HK-2 (cell line): ENCODE measurements around the gene CRB3.
"Not testable (repeated sequence)": the region's sequence is repeated elsewhere in the genome, so short reads cannot be mapped to it uniquely, and the experiment has no call there.

Experiments
- DNase-seq: peaks from one replicate; pipeline ENCODE4 v3.0.0-alpha.2; 2018; ENCODE audit not compliant: unreplicated experiment

CRB3 gene

DNA sequence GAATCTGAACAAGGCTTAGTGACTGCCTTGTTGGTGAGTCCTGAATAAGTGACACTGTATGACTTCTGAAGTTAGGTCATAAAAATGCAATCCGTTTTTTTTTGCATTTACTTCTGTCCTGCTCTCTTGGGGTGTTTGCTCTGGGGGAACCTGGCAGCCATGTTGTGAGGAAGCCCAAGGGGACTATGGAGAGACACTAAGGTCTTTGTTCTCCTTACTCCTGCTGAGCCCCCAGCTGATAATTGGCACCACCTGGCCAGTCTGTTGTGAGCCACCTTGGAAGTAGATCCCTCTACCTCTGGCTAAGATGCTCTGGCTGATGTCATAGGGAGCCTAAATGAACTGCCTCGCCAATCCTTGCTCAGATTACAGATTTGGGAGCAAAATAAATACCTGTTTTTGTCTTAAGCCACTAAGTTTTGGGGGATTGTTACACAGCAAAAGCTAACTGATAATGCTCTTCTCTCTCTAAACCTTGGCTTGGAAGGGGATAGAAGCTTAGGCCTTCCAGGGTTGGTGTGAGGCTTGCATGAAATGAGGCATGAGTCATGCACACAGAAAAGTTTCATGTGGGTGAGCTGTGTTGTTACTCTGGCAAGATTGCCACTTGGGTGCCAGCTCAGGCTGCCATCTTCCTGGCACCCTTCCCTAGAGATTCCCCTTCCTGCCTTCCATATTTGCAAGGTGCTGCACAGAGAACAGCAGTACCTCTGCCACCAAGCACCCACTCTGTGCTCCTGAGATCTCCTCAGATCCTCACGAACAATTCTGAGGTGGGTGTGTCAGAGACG, 27.9 kb downstream of the CRB3 start:
- no peak for DNase-seq

DNA sequence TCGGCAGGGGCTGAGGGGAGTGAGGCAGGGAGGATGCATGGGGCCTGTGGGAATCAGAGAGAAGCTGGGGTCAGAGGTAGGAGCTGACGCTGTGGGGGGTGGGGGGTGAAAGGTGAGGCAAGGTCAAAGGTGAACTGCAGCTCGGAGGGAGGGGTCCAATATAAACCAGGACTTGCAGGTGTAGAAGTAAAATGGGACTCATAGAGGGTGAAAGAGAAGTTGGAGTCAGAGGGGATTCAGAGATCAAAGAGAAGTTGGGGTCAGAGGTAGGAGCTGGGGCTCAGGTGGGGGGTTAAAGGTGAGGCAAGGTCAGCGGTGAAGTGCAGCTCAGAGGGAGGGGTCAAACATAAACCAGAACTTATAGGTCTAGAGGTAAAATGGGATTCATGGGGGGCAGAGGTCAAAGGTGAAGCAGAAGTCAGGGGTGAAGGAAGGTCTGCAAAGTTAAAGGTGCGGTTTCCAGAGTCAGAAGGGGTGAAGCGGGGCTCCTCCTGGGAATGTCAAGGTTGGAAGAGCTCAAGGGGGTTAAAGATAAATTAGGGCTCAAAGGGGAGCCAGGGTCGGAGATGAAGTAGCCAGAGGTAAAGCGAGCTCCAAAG, 30.5 kb downstream of the CRB3 start:
- DNase-seq: no peak

DNA sequence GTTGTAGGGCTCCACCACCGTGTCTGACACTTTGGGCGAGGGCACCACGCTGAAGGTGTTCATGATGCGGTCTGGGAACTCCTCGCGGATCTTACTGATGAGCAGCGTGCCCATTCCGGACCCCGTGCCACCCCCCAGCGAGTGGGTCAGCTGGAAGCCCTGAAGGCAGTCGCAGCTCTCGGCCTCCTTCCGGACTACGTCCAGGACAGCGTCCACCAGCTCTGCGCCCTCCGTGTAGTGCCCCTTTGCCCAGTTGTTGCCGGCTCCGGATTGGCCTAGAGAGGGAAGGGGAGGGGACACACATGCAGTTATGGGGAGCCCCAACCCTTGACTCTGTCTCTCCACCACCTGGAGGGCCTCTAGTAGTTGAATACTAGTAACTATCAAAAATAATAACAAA, 31.9 kb downstream of the CRB3 start:
- no peak for DNase-seq

DNA sequence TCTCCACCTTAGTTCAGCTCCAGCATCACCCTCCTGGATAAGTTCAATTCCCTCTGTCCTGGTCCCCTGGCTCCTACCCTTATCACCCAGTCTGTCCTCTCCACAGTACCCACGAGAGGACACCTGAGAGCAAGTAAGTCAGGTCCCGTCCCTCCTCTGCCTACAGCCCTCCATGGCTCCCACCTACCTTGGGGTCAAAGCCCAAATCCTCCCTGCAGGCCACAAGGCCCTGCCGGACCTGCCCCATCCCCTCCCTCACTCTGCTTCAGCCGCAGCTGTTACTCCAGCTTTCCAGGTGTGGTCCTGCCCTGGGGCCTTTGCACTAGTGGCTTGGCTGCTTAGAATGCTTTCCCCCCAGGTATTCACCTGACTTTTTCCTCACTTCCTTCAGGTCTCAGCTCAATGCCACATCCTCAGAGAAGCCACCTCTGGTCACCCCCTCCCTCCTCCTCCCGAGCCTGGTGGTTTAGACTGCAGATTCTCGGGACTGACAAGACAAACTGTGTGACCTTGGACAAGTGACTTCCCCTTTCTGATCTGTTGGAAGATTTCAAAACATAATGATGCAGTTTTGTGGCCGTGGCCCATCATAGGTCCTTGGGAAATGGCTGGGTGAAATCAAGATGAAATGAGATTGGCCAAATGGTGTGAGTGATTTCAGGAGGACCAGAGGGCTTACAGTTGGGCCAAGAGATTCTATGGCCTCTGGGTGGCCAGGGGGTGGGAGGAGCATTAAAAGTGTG, 34.4 kb downstream of the CRB3 start:
- DNase-seq: no peak

DNA sequence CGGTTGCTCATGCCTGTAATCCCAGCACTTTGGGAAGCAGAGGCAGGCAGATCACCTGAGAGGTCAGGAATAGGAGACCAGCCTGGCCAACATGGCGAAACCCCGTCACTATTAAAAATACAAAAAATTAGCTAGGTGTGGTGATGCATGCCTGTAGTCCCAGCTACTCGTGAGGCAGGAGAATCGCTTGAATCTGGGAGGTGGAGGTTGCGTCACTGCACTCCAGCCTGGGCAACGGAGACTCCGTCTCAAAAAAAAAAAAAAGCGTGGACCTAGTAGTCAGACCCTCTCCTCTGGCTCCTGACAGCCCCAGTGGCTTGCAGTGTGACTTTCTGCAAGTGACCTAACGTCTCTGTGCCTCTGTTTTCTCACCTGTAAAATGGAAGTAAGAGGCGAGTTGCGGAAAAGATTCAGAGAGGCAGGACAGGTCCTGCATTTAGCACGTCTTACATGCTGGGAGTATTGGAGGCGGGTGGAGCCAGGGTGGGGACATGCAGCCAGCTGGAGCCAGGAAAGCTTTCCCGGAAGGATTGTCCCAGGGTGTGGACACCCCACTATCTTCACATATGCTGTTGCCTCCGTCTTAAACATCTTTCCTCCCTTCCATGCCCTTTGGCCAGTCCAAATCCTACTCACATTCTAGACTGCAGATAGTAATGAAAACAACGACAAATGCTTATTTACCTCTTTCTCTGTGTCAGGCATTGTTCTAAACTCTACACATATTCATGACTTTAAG, 35.1 kb downstream of the CRB3 start:
- no peak for DNase-seq

DNA sequence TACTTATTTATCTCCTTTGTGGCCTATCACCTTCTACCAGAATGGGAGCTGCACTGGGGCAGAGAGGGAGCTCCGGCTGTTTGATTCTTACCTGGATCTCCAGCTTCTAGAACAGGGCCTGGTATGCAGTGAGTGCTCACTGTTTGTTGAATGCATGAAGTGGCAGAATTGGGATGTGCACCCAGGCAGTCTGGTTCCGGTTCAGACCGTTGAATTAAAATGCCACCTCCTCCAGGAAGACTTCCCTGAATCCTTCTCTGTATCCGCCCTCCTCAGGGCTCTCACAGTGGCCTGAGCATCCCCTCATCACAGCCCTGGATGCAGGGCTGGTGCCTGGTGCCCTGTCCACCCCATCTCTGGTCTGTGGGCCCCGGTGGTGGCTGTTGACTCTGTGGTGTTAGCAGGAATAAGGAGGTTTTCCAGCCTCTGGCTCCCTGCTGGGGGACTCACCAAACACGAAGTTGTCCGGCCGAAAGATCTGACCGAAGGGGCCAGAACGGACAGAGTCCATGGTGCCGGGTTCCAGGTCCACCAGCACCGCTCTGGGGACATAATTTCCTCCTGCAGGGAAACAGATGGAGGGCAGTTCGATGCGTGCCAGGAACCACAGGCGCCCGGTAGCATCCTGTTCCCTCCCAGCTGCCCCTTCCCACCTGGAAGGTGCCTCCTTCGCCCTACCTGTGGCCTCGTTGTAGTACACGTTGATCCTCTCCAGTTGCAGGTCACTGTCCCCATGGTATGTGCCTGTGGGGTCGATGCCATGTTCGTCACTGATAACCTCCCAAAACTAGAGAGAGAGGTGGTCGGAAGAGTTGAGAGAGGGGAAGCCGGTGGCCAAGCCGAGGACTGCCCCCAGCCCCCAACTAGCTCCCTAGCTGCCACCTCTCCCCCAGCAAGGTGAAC, 37.0 kb downstream of the CRB3 start:
- no peak for DNase-seq

DNA sequence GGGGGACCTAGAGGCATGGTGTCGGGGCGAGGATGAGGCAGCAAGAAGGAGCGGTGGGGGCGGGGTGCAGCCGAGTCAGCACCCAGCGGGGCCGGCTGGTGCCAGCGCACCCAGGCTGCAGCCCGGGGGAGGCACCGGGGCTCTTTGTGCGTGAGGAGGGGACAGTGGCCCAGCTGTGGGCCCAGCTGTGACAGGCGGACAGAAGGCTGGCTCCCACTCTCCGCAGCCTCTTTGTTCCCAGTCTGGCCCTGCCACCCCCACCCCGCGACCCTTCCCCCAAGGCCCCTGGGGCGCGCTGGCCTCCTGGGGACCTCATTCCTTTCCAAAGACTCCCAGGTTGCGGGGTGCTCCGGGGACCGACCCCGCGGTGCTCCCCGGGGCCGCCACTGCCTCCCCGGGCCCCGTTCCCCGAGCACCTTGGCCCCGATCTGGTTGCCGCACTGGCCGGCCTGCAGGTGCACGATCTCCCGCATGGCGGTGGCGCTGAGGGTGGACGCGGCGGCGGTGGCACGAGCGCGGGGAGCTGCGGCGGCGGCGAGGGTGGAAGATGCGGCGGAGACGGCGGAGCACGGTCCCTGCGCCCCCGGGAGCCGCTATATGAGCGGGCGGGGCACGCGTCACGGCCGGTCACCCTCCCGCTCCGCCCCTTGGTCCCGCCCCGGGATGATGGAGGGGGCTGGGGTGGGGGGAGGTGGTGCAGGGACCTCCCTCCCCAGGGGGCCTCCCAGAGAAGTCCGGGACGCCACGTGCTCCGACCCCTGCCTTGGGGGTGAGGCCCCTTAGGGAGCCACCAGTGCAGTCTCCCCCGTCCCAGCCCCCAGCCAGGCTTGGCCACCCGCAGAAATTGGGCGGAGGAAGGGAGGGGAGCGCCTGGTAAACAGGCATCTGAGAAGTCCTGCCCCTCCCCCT, 37.9 kb downstream of the CRB3 start, which contains the start of gene TUBB4A:
TUBB4A (minus strand) TSS at position 570 of the 909 bp plus-strand sequence; CDS start at position 473, 97 bp downstream.
- no peak for DNase-seq

DNA sequence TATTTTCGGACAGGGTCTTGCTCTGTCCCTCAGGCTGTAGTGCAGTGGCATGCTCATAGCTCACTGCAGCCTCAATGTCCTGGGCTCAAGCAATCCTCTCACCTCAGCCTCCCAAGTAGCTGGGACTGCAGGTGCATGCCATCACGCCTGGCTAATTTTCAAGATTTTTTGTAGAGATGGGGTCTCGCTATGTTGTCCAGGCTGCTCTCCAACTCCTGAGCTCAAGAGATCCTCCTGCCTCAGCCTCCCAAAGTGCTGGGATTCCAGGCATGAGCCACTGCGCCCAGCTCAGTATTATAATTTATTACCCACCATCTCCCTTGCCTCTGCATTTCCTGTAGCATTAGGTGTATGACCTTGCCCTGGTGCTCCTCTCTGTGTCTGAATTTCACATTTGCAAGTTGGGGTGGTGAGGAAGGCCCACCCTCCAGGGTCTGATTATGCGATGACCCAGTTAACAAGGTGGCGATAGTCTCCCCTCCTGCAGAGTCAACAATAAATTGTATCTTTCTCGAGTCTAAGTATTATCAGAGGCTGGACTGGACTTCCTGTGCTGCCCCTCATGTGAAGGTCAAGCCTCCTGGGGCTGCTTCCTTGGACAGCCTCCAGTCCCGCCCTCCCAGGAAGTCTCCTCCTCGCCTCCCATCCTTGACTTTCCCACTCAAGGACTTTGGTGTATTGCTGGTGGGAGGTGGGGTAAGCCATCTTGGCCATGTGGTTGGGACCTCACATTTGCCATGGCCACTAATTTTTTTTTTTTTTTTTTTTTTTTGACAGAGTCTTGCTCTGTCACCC, 39.5 kb downstream of the CRB3 start:
- no peak for DNase-seq

DNA sequence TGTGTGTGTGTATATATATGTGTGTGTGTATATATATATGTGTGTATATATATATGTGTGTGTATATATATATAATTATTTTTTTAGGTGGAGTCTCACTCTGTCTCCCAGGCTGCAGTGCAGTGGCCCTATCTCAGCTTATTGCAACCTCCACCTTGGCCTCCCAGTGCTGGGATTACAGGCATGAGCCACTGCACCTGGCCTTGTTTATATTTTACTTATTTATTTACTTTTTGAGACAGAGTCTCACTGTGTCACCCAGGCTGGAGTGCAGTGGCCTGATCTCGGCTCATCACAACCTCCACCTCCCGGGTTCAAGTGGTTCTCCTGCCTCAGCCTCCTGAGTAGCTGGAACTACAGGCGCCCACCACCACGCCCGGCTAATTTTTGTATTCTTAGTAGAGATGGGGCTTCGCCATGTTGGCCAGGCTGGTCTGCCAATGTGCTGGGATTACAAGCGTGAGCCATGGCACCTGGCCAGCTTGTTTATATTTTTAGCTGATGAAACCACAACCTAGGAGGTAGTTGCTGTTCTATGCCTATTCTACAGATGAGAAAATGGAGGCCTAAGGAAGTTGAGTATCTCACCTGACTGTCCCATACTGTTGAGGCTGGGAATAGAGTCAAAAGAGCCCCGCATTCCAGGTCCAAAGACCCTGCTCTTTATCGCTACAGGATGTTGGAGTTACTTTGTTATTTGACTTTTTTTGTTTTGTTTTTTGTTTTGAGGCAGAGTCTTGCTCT, 44.1 kb downstream of the CRB3 start:
- DNase-seq: not testable (repeated sequence)

DNA sequence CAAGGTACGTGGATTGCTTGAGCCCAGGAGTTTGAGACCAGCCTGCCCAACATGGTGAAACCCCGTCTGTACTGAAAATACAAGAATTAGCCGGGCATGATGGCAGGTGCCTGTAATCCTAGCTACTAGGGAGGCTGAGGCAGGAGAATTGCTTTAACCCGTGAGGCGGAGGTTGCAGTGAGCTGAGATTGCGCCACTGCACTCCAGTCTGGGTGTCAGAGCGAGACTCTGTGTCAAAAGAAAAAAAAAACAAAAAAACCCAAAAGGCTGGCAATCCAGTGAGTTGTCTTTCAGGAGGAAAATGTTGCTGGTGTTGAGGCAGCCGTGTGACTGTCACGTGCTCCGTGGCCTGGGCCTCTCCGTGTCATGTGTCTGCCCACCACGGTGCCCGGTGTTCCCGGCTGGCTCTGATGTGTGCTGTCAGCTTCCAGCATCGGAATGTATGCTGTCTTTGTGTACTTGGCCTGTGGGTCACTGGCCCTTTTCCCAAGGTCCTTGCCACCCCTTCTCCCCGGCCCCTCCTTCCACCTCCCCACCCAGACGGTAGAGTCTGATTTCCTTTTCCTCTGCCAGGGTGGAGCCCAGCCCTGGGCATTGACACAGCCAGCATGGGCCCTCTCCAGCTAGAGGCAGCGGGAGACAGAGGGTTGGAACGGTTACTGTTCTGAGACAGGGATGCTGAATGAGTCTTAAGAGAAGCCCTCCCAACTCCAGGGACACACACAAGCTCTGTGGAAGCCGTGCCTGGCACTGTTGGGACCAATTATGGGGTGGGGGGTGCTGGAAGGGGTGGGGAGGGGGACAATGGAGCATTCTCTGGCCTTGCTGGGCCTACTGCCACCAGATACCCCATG, 45.3 kb downstream of the CRB3 start:
- DNase-seq: no peak

DNA sequence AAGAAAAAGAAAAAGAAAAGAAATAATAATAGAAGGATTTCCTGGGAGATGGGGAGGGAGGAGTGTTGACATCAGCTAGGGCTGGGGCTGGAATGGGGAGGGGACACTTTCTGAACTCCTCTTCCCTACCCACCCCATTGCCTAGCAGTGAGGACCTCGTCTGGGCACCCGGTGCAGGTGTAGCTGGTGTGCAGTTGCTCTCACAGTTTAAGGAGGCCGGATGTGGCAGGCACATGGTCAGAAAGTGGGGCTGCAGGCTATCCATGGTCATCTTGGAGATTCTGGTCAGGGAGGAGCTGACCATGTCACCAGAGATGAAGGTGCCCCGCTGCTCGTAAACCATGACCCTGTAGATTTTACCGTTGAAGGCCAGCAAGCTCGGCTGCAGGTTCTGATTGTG, 46.5 kb downstream of the CRB3 start:
- DNase-seq: no peak

DNA sequence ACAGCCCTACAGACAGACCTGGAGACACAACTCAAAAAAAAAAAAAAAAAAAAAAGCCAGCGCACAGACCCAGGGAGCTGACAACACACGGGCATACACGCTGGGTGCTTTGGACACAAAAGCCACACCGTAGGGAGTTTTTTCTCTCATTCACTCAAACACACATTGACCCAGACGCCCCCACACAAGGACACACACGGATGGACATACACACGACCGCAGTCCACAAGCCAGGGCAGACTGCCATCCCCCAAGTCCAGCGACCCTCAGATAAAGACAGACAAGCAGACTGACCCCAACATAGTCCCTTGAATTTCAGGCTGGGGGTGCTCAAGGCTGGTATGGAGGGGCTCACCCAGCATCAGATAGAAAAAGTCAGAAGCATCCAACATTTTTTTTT, 50.0 kb downstream of the CRB3 start:
- no peak for DNase-seq

DNA sequence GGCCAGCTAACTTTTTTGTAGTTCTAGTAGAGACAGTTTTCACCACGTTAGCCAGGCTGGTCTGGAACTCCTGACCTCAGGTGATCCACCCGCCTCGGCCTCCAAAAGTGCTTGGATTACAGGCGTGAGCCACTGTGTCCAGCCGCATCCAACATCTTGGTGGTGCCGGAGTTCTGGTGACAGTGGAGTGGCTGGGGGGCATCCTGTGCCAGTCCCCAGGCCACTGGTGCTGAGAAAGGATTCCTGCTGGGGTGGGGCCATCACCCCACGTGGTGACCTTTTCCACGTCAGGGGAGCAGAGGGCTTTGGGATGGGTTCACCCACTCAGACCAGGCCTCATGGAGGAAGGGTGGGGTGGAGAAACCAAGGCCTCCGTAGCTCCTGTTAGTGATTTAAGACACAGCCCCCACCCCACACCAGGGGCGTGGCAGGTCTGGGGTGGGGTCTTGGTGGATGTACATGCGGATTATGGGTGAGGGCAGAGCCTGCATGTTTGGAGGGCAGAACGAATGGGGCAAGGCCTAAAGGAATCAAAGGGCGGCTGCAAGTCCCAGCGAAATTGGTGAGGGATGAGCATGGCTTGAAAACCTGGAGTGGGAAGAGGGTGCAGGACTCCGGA, 51.0 kb downstream of the CRB3 start:
- no peak for DNase-seq

DNA sequence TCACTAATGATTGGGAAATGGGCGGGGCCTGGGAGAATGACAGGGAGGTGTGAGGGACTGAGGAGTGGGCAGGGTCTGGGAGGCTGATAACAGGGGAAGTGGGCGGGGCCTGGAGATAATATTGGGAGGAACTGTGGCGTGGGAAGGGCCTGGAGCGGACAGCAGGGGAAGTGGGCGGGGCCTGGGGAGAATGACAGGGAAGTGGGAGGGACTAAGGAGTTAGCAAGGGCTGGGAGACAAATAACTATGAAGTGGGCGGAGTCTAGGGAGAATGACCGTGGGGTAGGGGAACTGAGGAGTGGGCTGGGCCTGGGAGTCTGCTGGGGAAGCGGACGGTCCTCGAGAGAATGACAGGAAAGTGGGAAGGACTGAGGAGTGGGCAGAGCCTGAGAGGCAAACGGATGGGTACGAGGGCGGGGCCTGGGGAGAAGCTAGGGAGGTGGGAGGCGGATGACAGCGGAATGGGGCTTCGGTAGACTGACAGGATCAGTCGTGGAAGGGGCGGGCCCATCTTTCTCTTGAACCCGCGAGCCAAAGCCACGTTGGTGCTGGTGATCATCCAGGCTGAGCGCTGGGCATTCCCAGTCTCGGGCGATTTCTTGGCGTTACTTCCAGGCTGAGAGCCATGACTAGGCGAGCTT, 52.1 kb downstream of the CRB3 start:
- DNase-seq: peak; percentile 95
